PC-3 (cell line): ENCODE results near the gene AQP4. TPM values are rescaled to one million over a fixed set of nuclear protein-coding genes. Genes with fewer than 3 reads are reported as not detected.

Experiments used
- ATAC-seq: fragments of 200-7000 bp; cut with Tn5 transposase; 2 replicates; pipeline ENCODE4 v1.9.1; 2020; ENCODE audit warnings: mild to moderate bottlenecking, moderate library complexity
- BruUV-seq: library from RNA; stranded (reverse); fragments of 400-500 nt; replicated peaks from 2 replicates; lab custom pipeline; 2021; lab: Mats Ljungman, UMichigan
- CTCF ChIA-PET: fragments of 300-600 bp; sonication (Branson Sonifier 250); formaldehyde crosslinking; loops from one replicate; lab custom pipeline; 2022; ENCODE audit warnings: antibody characterized with exemption; lab: Charles Lee
- POLR2A ChIA-PET: fragments of 300-600 bp; sonication (Branson Sonifier 250); formaldehyde crosslinking; loops from one replicate; lab custom pipeline; 2022; ENCODE audit warnings: antibody characterized with exemption; ENCODE audit not compliant: unreplicated experiment; lab: Charles Lee
- DNase-seq: peaks from one replicate; pipeline ENCODE4 v3.0.0-alpha.2; 2015
- H2AFZ ChIP-seq: fragments of 300-600 bp; sonication (generic); 2 replicates; pipeline ENCODE4 v1.6.0; 2016; ENCODE audit warnings: antibody characterized with exemption, low read length
- H3F3A ChIP-seq: fragments of 300-600 bp; sonication (generic); one replicate; pipeline ENCODE4 v1.6.0; 2017; ENCODE audit warnings: antibody characterized with exemption, low read length, control low read depth, mild to moderate bottlenecking; ENCODE audit not compliant: unreplicated experiment
- H3K27ac ChIP-seq: fragments of 300-600 bp; sonication (generic); 2 replicates; pipeline ENCODE4 v1.5.1; 2016; ENCODE audit warnings: mild to moderate bottlenecking, low read length
- H3K27me3 ChIP-seq: fragments of 300-600 bp; sonication (generic); 2 replicates; pipeline ENCODE4 v1.6.1; 2016; ENCODE audit warnings: low read length, mixed read lengths
- H3K36me3 ChIP-seq: fragments of 300-600 bp; sonication (generic); 2 replicates; pipeline ENCODE4 v1.6.1; 2016; ENCODE audit warnings: low read depth, mixed run types, low read length, mixed read lengths
- H3K4me1 ChIP-seq: fragments of 300-600 bp; sonication (generic); 2 replicates; pipeline ENCODE4 v1.5.1; 2016; ENCODE audit warnings: low read length; ENCODE audit not compliant: insufficient read depth
- H3K4me2 ChIP-seq: fragments of 300-600 bp; sonication (generic); 2 replicates; pipeline ENCODE4 v1.6.0; 2016; ENCODE audit warnings: low read length
- H3K4me3 ChIP-seq: fragments of 300-600 bp; sonication (generic); 2 replicates; pipeline ENCODE4 v1.5.1; 2016; ENCODE audit warnings: mild to moderate bottlenecking, low read length, mixed read lengths
- H3K79me2 ChIP-seq: fragments of 300-600 bp; sonication (generic); 2 replicates; pipeline ENCODE4 v1.6.1; 2017; ENCODE audit warnings: low read length, mixed read lengths
- H3K9ac ChIP-seq: fragments of 300-600 bp; sonication (generic); 2 replicates; pipeline ENCODE4 v1.6.0; 2016; ENCODE audit warnings: mild to moderate bottlenecking, low read length
- H3K9me2 ChIP-seq: fragments of 300-600 bp; sonication (generic); replicated peaks from 2 replicates; pipeline ENCODE4 v1.6.1; 2016; ENCODE audit warnings: mixed run types, low read length, mixed read lengths
- H3K9me3 ChIP-seq: fragments of 300-600 bp; sonication (generic); 2 replicates; pipeline ENCODE4 v1.6.1; 2016; ENCODE audit warnings: low read length, mixed read lengths
- H4K20me1 ChIP-seq: fragments of 300-600 bp; sonication (generic); 2 replicates; pipeline ENCODE4 v1.6.1; 2016; ENCODE audit warnings: low read length, mixed read lengths
- EZH2 ChIP-seq: fragments of 300-600 bp; sonication (generic); IDR thresholded peaks from one replicate; pipeline ENCODE4 v1.6.1; 2017; ENCODE audit warnings: antibody characterized with exemption, mild to moderate bottlenecking, low read length; ENCODE audit not compliant: unreplicated experiment
- EZH2phosphoT487 ChIP-seq: fragments of 300-600 bp; sonication (generic); IDR thresholded peaks from 2 replicates; pipeline ENCODE4 v1.6.1; 2018; ENCODE audit warnings: mild to moderate bottlenecking, antibody characterized with exemption, low read length, borderline replicate concordance
- intact Hi-C: fragments of 100-400 bp; cut with micrococcal nuclease; formaldehyde crosslinking; loops from 2 replicates; pipeline ENCODE4 v1.9.0; 2023
- total RNA-seq: library from RNA; depleted of rRNA; stranded (reverse); fragments of >200 nt; gene quantifications from 2 replicates; pipeline ENCODE4 v1.2.3, GENCODE V29; 2014
- TF ChIP-seq, protein P1 (sequence below): fragments of 300-600 bp; sonication (generic); conservative IDR thresholded peaks from 2 replicates; pipeline ENCODE4 v1.5.1; 2017; ENCODE audit warnings: antibody characterized with exemption, low read depth, mild to moderate bottlenecking, low read length

The AQP4 gene
- total RNA-seq, 1 experiment from 2014 or later = not detected

DNA sequence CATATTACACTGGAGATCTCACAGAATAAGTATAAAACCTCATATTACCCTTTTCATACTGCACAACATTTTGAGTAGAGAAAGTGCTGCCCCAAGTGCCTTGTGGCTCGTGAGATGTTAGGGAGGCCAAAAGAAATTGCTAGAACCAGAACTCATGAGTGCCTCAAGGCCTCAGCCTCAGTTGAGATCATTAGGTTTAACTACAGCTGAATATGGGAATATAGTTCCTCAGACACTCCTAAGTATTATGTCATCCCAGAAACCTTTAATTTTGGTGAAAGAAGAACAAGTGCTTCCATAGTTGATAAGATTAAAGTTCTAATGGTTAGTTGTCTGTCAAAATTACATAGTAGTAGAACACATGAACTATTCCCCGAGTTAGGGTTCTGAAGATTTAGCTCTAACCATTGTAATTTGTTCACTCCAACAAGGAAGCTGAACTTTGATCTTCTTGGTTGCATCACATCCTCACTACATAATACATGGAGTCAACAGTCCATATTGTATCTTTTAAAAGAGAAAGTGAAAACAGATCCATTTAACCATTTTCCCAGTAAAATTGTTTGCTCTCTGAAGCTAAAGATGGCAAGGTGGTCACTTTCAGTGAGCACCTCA, 9.6 kb upstream of the AQP4 start:
- H3K4me1 ChIP-seq = no peaks in the 10 kb centered on the region
- no peak overlapping the region for H2AFZ ChIP-seq
- BruUV-seq = no TSS peak
- CTCF ChIA-PET = no interaction called here
- H3K9me3 ChIP-seq = no peaks in the 10 kb centered on the region
- H3K27me3 ChIP-seq = peaks cover 3% of the 10 kb centered on the region; the same call in 1 of the 2 replicates
- H3K79me2 ChIP-seq = no peaks in the 10 kb centered on the region
- no peak overlapping the region for H3K27ac ChIP-seq
- ATAC-seq = no peak
- TF ChIP-seq, protein P1, sequence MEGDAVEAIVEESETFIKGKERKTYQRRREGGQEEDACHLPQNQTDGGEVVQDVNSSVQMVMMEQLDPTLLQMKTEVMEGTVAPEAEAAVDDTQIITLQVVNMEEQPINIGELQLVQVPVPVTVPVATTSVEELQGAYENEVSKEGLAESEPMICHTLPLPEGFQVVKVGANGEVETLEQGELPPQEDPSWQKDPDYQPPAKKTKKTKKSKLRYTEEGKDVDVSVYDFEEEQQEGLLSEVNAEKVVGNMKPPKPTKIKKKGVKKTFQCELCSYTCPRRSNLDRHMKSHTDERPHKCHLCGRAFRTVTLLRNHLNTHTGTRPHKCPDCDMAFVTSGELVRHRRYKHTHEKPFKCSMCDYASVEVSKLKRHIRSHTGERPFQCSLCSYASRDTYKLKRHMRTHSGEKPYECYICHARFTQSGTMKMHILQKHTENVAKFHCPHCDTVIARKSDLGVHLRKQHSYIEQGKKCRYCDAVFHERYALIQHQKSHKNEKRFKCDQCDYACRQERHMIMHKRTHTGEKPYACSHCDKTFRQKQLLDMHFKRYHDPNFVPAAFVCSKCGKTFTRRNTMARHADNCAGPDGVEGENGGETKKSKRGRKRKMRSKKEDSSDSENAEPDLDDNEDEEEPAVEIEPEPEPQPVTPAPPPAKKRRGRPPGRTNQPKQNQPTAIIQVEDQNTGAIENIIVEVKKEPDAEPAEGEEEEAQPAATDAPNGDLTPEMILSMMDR = no peak
- TF ChIP-seq EZH2phosphoT487 (no peak), EZH2 (no peak)
- H3K36me3 ChIP-seq = no peaks in the 10 kb centered on the region
- H3K9ac ChIP-seq = no peak overlapping the region
- H3F3A ChIP-seq = no peaks in the 10 kb centered on the region
- POLR2A ChIA-PET = no interaction called here
- no peak for DNase-seq
- H3K9me2 ChIP-seq = no peaks in the 10 kb centered on the region
- intact Hi-C loops = no loop called here
- no peak overlapping the region for H3K4me2 ChIP-seq
- no peak overlapping the region for H3K4me3 ChIP-seq
- no peaks in the 10 kb centered on the region for H4K20me1 ChIP-seq

DNA sequence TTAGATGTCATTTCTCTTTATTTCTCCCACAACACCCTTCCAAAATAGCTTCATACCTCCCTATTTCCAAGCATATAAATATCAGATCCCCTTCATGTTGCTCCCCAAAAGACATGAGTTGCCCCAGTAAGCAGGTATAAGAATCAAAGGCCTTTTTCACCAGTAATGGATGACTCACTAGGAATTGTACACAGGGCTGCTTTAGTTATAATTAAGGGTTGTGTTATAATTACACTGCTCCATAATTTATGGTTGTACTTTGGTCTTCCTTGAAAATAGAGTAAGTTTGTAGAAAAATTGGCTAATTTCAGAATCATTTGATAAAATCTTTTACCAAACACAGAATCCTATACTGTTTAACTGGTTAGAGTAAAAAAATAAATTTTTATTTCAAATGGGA, 8.8 kb upstream of the AQP4 start:
- ATAC-seq (no peak), DNase-seq (no peak)
- no peak for TF ChIP-seq EZH2
- no peak for TF ChIP-seq EZH2phosphoT487
- TF ChIP-seq, protein P1 = no peak
- H3K9me2 ChIP-seq = no peaks in the 10 kb centered on the region
- H3K4me3 ChIP-seq = no peak overlapping the region
- no peaks in the 10 kb centered on the region for H3K4me1 ChIP-seq
- H4K20me1 ChIP-seq = no peaks in the 10 kb centered on the region
- no peak overlapping the region for H3K4me2 ChIP-seq
- H3K9ac ChIP-seq = no peak overlapping the region
- BruUV-seq = no TSS peak
- H3K9me3 ChIP-seq = no peaks in the 10 kb centered on the region
- ChIA-PET POLR2A (no interaction called here), CTCF (no interaction called here)
- no peaks in the 10 kb centered on the region for H3K79me2 ChIP-seq
- intact Hi-C loops = no loop called here
- no peak overlapping the region for H3K27ac ChIP-seq
- peaks cover 3% of the 10 kb centered on the region; the same call in 1 of the 2 replicates for H3K27me3 ChIP-seq
- no peaks in the 10 kb centered on the region for H3F3A ChIP-seq
- H3K36me3 ChIP-seq = no peaks in the 10 kb centered on the region
- H2AFZ ChIP-seq = no peak overlapping the region

DNA sequence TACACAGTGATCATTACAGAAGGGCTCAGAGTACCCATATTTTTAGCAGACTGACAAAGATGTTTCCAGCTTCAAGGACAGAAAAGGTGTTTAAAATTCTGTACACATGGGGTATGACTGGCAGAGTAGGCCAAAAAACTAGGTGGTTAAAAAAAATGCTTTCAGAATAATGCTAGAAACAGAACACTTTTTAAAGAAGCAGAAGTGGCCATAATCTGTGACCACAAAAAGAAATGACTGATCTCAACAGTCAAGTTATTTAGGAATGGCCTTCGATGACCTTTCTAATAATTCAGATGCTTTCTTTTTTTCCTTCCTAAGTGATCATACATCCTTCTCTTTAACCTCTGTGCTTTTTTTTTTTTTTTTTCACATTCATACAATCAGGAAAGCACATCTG, 4.1 kb upstream of the AQP4 start:
- H3K27ac ChIP-seq = no peak overlapping the region
- ATAC-seq (no peak), DNase-seq (no peak)
- no peaks in the 10 kb centered on the region for H3F3A ChIP-seq
- no peaks in the 10 kb centered on the region for H3K36me3 ChIP-seq
- TF ChIP-seq EZH2phosphoT487 (no peak), EZH2 (no peak)
- TF ChIP-seq, protein P1 = no peak
- no TSS peak for BruUV-seq
- H3K4me2 ChIP-seq = no peak overlapping the region
- H3K9me3 ChIP-seq = no peaks in the 10 kb centered on the region
- no peaks in the 10 kb centered on the region for H3K79me2 ChIP-seq
- ChIA-PET CTCF (no interaction called here), POLR2A (no interaction called here)
- no peak overlapping the region for H3K4me3 ChIP-seq
- H4K20me1 ChIP-seq = no peaks in the 10 kb centered on the region
- intact Hi-C loops = no loop called here
- H3K4me1 ChIP-seq = no peaks in the 10 kb centered on the region
- no peak overlapping the region for H2AFZ ChIP-seq
- H3K9ac ChIP-seq = no peak overlapping the region
- H3K9me2 ChIP-seq = no peaks in the 10 kb centered on the region
- H3K27me3 ChIP-seq = peaks cover 45% of the 10 kb centered on the region
